Measurements from ENCODE around the gene NVL. TPM values are rescaled to one million over a fixed set of nuclear protein-coding genes. Genes with fewer than 3 reads are reported as not detected.

NVL gene
- total RNA-seq, 4 donors from 2014 or later = 15.5 to 41.1 (median 28.3) TPM

DNA sequence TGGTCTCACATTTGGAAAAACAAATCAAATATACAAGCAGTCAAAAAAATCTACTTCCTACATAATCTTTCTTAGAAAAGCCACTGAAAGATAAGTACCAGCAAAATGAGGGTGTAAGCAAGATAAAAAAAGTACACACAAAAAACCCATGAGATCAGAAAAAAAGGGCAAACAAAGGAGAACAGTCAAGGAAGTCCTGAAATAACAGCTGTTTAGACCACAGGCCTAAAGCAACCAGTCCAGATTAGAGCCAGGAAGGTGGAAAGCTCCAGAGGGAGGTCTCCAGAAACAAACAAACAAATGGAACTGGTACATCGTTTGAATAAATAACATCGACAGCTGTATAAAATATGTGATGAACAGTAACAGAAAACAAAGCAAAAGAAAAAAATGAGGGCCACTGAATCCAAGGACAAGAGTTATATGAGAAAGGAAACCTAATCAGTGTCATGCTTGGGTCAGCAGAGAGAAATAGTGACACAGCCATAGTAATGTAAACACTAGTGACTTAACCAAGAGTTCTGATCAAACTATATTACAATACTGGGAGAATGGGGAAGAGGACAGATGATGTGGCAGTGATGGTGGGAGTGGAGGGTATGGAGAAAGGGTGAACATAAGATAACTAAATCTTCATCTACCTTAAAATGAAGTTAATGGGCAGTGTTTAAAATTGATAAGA lies 67.5 kb downstream of the NVL start:
- 75 to 82% methylated on average over 2 of the region's 2 CpGs for WGBS, 2 donors
- no peaks in the 10 kb centered on the region for H3K9me3 ChIP-seq
- no peak for DNase-seq (ENCODE audit: low spot score in 2 of 2)
- no peaks in the 10 kb centered on the region for H3K4me1 ChIP-seq
- no peaks in the 10 kb centered on the region for H3K27me3 ChIP-seq
- no peak overlapping the region for H3K4me3 ChIP-seq
- TF ChIP-seq EP300 (IDR thresholded peaks at IDR 0.05) = no peak
- TF ChIP-seq, protein P1, sequence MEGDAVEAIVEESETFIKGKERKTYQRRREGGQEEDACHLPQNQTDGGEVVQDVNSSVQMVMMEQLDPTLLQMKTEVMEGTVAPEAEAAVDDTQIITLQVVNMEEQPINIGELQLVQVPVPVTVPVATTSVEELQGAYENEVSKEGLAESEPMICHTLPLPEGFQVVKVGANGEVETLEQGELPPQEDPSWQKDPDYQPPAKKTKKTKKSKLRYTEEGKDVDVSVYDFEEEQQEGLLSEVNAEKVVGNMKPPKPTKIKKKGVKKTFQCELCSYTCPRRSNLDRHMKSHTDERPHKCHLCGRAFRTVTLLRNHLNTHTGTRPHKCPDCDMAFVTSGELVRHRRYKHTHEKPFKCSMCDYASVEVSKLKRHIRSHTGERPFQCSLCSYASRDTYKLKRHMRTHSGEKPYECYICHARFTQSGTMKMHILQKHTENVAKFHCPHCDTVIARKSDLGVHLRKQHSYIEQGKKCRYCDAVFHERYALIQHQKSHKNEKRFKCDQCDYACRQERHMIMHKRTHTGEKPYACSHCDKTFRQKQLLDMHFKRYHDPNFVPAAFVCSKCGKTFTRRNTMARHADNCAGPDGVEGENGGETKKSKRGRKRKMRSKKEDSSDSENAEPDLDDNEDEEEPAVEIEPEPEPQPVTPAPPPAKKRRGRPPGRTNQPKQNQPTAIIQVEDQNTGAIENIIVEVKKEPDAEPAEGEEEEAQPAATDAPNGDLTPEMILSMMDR (IDR thresholded peaks at IDR 0.05) = no peak
- no peak for TF ChIP-seq POLR2A (IDR thresholded peaks at IDR 0.05)
- H3K27ac ChIP-seq = no peak overlapping the region
- H3K36me3 ChIP-seq = peaks cover 0 to 68% (median 0%) of the 10 kb centered on the region in 3 donors

DNA sequence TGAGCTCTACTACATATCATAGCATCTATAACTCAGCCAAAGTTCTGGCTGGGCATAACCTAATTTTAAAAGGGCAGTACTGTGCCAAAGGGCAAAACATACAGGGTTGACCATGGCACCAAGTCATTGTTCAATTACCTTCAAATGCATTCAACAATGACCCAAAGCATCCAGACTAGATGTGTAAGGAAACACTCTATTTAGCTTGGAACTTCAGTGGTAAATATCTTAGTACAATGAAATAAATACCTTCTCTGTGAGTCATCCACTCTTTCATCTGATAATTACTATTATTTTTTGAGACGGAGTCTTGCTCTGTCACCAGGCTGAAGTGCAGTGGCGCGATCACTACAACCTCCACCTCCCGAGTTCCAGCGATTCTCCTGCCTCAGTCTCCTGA lies 70.0 kb downstream of the NVL start:
- no peaks in the 10 kb centered on the region for H3K27me3 ChIP-seq
- H3K4me3 ChIP-seq = no peak overlapping the region
- H3K9me3 ChIP-seq = no peaks in the 10 kb centered on the region
- TF ChIP-seq EP300 (IDR thresholded peaks at IDR 0.05) (no peak), POLR2A (IDR thresholded peaks at IDR 0.05) (no peak)
- TF ChIP-seq, protein P1 (IDR thresholded peaks at IDR 0.05) = no peak
- H3K4me1 ChIP-seq = no peaks in the 10 kb centered on the region
- H3K36me3 ChIP-seq = peaks cover 0 to 56% (median 0%) of the 10 kb centered on the region in 3 donors
- WGBS, 2 donors = 93 to 97% methylated on average over 5 of the region's 5 CpGs
- no peak overlapping the region for H3K27ac ChIP-seq
- no peak for DNase-seq (ENCODE audit: low spot score in 2 of 2)

DNA sequence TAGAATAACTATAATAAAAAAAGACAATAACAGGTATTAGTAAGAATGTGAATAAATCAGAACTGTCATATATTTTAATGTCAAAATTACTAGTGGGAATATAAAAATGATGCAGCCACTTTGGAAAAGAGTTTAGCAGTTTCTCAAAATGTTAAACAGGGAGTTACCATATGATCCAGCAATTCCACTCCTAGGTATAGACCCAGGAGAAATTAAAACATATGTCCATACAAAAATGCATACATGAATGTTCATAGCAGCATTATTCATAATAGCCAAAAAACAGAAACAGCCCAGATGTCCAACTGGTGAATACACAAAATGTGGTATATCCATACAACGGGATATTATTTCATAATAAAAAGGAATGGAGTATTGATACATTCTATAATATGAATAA lies 71.6 kb downstream of the NVL start:
- H3K36me3 ChIP-seq = peaks cover 0 to 40% (median 0%) of the 10 kb centered on the region in 3 donors
- no peaks in the 10 kb centered on the region for H3K27me3 ChIP-seq
- no peak overlapping the region for H3K4me3 ChIP-seq
- H3K4me1 ChIP-seq = no peaks in the 10 kb centered on the region
- WGBS, 2 donors = 96 to 98% methylated on average over 1 of the region's 1 CpG
- TF ChIP-seq, protein P1 (IDR thresholded peaks at IDR 0.05) = no peak
- no peak for TF ChIP-seq EP300 (IDR thresholded peaks at IDR 0.05)
- no peak for TF ChIP-seq POLR2A (IDR thresholded peaks at IDR 0.05)
- no peak for DNase-seq (ENCODE audit: low spot score in 2 of 2)
- no peaks in the 10 kb centered on the region for H3K9me3 ChIP-seq
- H3K27ac ChIP-seq = no peak overlapping the region

DNA sequence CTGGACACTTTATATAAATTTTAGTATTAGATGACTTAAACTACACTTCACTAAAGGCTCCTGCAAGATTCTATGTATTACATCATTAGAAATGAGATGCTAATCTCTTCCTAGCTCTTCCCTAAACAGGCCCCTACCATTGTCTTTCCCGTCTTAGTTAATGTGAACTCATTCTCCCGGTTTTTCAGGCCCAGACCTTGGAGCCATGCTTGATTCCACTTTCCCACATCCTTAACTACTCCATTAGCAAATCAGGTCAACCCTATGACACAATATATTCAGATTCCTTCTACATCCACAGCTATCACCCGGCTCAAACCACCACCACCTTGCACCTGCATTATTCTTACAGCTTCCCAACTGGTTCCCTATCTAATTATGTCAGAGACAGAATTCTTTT lies 73.3 kb downstream of the NVL start:
- no peaks in the 10 kb centered on the region for H3K4me1 ChIP-seq
- H3K4me3 ChIP-seq = no peak overlapping the region
- no peaks in the 10 kb centered on the region for H3K27me3 ChIP-seq
- H3K36me3 ChIP-seq = peaks cover 0 to 26% (median 0%) of the 10 kb centered on the region in 3 donors
- WGBS, 2 donors = 54 to 61% methylated on average over 3 of the region's 3 CpGs
- no peak for DNase-seq (ENCODE audit: low spot score in 2 of 2)
- TF ChIP-seq, protein P1 (IDR thresholded peaks at IDR 0.05) = no peak
- TF ChIP-seq EP300 (IDR thresholded peaks at IDR 0.05) = no peak
- no peak for TF ChIP-seq POLR2A (IDR thresholded peaks at IDR 0.05)
- no peak overlapping the region for H3K27ac ChIP-seq
- H3K9me3 ChIP-seq = no peaks in the 10 kb centered on the region

- WGBS, 2 donors = 91 to 100% methylated on average over 1 of the region's 1 CpG
- H3K27ac ChIP-seq = no peak overlapping the region
- peaks cover 0 to 29% (median 0%) of the 10 kb centered on the region in 3 donors for H3K36me3 ChIP-seq
- no peak overlapping the region for H3K4me3 ChIP-seq
- no peaks in the 10 kb centered on the region for H3K9me3 ChIP-seq
- TF ChIP-seq EP300 (IDR thresholded peaks at IDR 0.05) = no peak
- TF ChIP-seq, protein P1 (IDR thresholded peaks at IDR 0.05) = no peak
- no peak for TF ChIP-seq POLR2A (IDR thresholded peaks at IDR 0.05)
- no peaks in the 10 kb centered on the region for H3K27me3 ChIP-seq
- DNase-seq (ENCODE audit: low spot score in 2 of 2) = no peak
- H3K4me1 ChIP-seq = no peaks in the 10 kb centered on the region
Measured at GRCh38 chr1:224253721-224254120, 76.3 kb downstream of the NVL start.
